ENCODE data around the gene AKAP6. TPM values are rescaled to one million over a fixed set of nuclear protein-coding genes. Genes with fewer than 3 reads are reported as not detected.

Gene AKAP6
- total RNA-seq, 1 experiment from 2014 or later, result 1.1 TPM

DNA sequence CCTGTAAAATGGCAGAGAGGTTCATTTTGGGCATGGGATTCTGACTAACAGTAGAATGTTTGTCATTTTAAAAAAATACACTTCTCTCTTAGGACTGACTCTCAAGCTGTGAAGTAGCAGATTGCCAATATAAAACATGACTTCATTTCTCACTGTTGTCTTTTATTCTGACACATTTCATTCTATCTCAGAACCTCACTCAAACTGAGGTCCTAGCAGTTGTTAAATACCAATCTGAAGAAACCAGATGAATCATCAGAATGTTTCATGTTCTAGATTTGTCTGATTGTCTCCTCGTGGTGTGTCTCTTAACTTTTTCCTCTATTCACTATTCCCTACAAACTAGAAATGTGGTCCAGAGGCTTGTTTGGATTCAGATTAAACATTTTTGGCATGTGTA is 333.1 kb downstream of the AKAP6 start:
- no peaks in the 10 kb centered on the region for H3K27me3 Mint-ChIP-seq (ENCODE audit: low read depth)
- Histone ChIP-seq H3K23me2 (ENCODE audit: insufficient read length, low read depth, low read length, poor library complexity, severe bottlenecking) (no peaks in the 10 kb centered on the region), H4K91ac (ENCODE audit: insufficient read length, low read depth, low read length) (no peak overlapping the region), H3K79me2 (ENCODE audit: insufficient read depth, low read length) (no peaks in the 10 kb centered on the region), H3K4me1 (ENCODE audit: insufficient read depth, low read length) (no peaks in the 10 kb centered on the region; the same call in 1 of the 2 replicates), H3K27me3 (ENCODE audit: insufficient read depth, low read length) (no peaks in the 10 kb centered on the region), H3K23ac (ENCODE audit: insufficient read length, low read depth, low read length) (no peak overlapping the region), H4K8ac (replicated peaks; ENCODE audit: insufficient read length, low read depth, low read length) (no peak overlapping the region), H3K14ac (ENCODE audit: insufficient read depth, low read length) (no peak overlapping the region), H2BK5ac (ENCODE audit: insufficient read length, low read length) (no peak overlapping the region), H2BK12ac (ENCODE audit: insufficient read length, low read depth, low read length) (no peak overlapping the region), H3K79me1 (ENCODE audit: insufficient read depth, low read depth, low read length, poor library complexity, severe bottlenecking) (no peaks in the 10 kb centered on the region), H3K27ac (ENCODE audit: insufficient read length, low read depth, low read length) (no peak overlapping the region), H2AK5ac (ENCODE audit: insufficient read length, low read length) (no peak overlapping the region), H2BK120ac (ENCODE audit: low read depth, low read length, poor library complexity, severe bottlenecking) (no peak overlapping the region), H2BK20ac (ENCODE audit: low read depth, low read length, poor library complexity, severe bottlenecking) (no peak overlapping the region), H3K9ac (ENCODE audit: extremely low read depth, insufficient read length, low read length) (no peak overlapping the region), H2BK15ac (ENCODE audit: low read depth, low read length) (no peak overlapping the region), H4K20me1 (ENCODE audit: control insufficient read depth, insufficient read depth, insufficient read length) (no peaks in the 10 kb centered on the region), H4K5ac (ENCODE audit: insufficient read length, low read depth, low read length) (no peak overlapping the region), H3K18ac (ENCODE audit: insufficient read length, low read depth, low read length) (no peak overlapping the region), H3K4ac (ENCODE audit: low read depth, low read length) (no peak overlapping the region), H2AFZ (ENCODE audit: low read length) (no peak overlapping the region), H3K56ac (ENCODE audit: insufficient read length, low read depth, low read length) (no peak overlapping the region), H3K4me2 (ENCODE audit: insufficient read depth, insufficient read length, low read length) (no peak overlapping the region), H3T11ph (ENCODE audit: low read length) (no peak overlapping the region), H3K9me3 (ENCODE audit: control insufficient read depth, low read depth, low read length) (no peaks in the 10 kb centered on the region)
- TF ChIP-seq, protein P1, sequence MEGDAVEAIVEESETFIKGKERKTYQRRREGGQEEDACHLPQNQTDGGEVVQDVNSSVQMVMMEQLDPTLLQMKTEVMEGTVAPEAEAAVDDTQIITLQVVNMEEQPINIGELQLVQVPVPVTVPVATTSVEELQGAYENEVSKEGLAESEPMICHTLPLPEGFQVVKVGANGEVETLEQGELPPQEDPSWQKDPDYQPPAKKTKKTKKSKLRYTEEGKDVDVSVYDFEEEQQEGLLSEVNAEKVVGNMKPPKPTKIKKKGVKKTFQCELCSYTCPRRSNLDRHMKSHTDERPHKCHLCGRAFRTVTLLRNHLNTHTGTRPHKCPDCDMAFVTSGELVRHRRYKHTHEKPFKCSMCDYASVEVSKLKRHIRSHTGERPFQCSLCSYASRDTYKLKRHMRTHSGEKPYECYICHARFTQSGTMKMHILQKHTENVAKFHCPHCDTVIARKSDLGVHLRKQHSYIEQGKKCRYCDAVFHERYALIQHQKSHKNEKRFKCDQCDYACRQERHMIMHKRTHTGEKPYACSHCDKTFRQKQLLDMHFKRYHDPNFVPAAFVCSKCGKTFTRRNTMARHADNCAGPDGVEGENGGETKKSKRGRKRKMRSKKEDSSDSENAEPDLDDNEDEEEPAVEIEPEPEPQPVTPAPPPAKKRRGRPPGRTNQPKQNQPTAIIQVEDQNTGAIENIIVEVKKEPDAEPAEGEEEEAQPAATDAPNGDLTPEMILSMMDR (conservative IDR thresholded peaks at IDR 0.05), result no peak
- H3K27ac Mint-ChIP-seq, result no peak overlapping the region
- H3K4me3 Mint-ChIP-seq, result no peak overlapping the region
- H3K36me3 Mint-ChIP-seq (ENCODE audit: insufficient read depth in 1 of 3, low read depth in 3 of 3), result no peaks in the 10 kb centered on the region
- no peak for DNase-seq
- H3K4me1 Mint-ChIP-seq, result peaks cover 10 to 11% of the 10 kb centered on the region in 2 experiments
- WGBS (ENCODE audit: extremely low coverage, insufficient read length, low lambda C conversion rate), result no CpG with 5 or more reads among the region's 1 CpG
- H3K9me3 Mint-ChIP-seq, result no peaks in the 10 kb centered on the region; a peak in 1 of 5 replicates

All from H9 (cell line).